LHCN-M2 (cell line): ENCODE data around the gene PSEN1. TPM values are rescaled to one million over a fixed set of nuclear protein-coding genes. Genes with fewer than 3 reads are reported as not detected.

Source experiments
- DNase-seq: peaks from one replicate; pipeline ENCODE4 v3.0.0-alpha.2; 2012; ENCODE audit warnings: low read depth
- total RNA-seq: library from RNA; depleted of rRNA; stranded (reverse); fragments of >200 nt; gene quantifications from 2 replicates; pipeline ENCODE4 v1.2.3, GENCODE V29; 2014; rRNA removed

PSEN1 gene
- total RNA-seq, 1 experiment from 2014 or later = 38.6 TPM

- DNase-seq = no peak
Measured at GRCh38 chr14:73272393-73272792, 136.1 kb downstream of the PSEN1 start.

Other genes with a start within 250 kb of the PSEN1 start
- gene DPF3, start 242.4 kb upstream of the PSEN1 start, total RNA-seq = 9.5 and 11.1 TPM in 2 replicates
- 16.1 and 20.5 TPM in 2 replicates for gene DCAF4, start 210.0 kb upstream of the PSEN1 start, total RNA-seq
- 14.6 and 16.3 TPM in 2 replicates for gene ZFYVE1, start 109.4 kb upstream of the PSEN1 start, total RNA-seq
- gene RBM25, start 78.0 kb upstream of the PSEN1 start, total RNA-seq = 37.7 and 45.3 TPM in 2 replicates
- gene PAPLN, start 101.0 kb downstream of the PSEN1 start, total RNA-seq = 0.06 and 0.63 TPM in 2 replicates